Stimulated activated CD8-positive, alpha-beta memory T cell treated with anti-CD3 and anti-CD28 coated beads, Interleukin-4, amount 100 ng/mL, for 24 hours (primary cell): ENCODE measurements around the gene PPP1R13B.

ENCODE experiments used
- DNase-seq: peaks from one replicate; pipeline ENCODE4 v3.0.0-alpha.2; 2020; ENCODE audit warnings: low read depth

Gene PPP1R13B

GRCh38 chr14:103685276-103686211, 161.8 kb downstream of the PPP1R13B start:
- DNase-seq = no peak

- DNase-seq = no peak
Observed at GRCh38 chr14:103684871-103685270, 162.5 kb downstream of the PPP1R13B start.

DNA sequence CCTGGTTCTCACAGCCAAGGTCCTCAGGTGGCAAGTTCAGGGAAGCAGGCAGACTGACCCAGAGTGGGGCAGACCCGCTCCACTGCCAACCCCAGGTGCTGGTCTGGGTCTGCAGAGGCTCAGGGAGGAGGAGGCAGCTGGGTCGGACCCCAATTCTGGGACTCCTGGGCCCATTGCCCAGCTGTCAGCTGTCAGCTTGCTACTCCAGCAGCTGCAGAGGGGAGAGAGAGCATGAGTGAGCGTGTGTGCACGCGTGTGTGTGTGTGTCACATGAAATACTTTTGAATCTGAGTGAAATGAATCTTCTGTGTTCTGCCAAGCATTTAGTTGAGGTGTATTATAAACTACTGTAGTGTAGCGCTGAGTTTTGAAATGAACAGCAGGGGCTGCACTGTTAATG, 162.9 kb downstream of the PPP1R13B start:
- DNase-seq = no peak
